HEK293 (cell line): Measurements from ENCODE around the gene HES7.

ENCODE experiments used
- GLIS2 ChIP-seq: fragments of 450-650 bp; formaldehyde crosslinking; IDR thresholded peaks from 2 replicates; pipeline ENCODE4 v1.5.1; 2016; ENCODE audit warnings: missing biosample characterization, missing genetic modification characterization
- HOXD13 ChIP-seq: sonication (generic); formaldehyde crosslinking; IDR thresholded peaks from 2 replicates; pipeline ENCODE4 v1.8.0; 2022; ENCODE audit warnings: missing genetic modification reagents, borderline replicate concordance
- KLF8 ChIP-seq: fragments of 450-650 bp; formaldehyde crosslinking; IDR thresholded peaks from 2 replicates; pipeline ENCODE4 v1.5.1; 2016; ENCODE audit warnings: missing biosample characterization, missing genetic modification characterization
- REPIN1 ChIP-seq: fragments of 450-650 bp; formaldehyde crosslinking; IDR thresholded peaks from 2 replicates; pipeline ENCODE4 v1.5.1; 2017; ENCODE audit warnings: missing biosample characterization, missing genetic modification characterization, low read depth
- SP7 ChIP-seq: fragments of 450-650 bp; formaldehyde crosslinking; IDR thresholded peaks from 2 replicates; pipeline ENCODE4 v1.5.1; 2016; ENCODE audit warnings: missing biosample characterization, missing genetic modification characterization
- YY2 ChIP-seq: fragments of 450-650 bp; formaldehyde crosslinking; IDR thresholded peaks from 2 replicates; pipeline ENCODE4 v1.5.1; 2016; ENCODE audit warnings: missing biosample characterization, missing genetic modification characterization
- ZBTB20 ChIP-seq: fragments of 450-650 bp; formaldehyde crosslinking; IDR thresholded peaks from 2 replicates; pipeline ENCODE4 v1.5.1; 2016; ENCODE audit warnings: missing biosample characterization, missing genetic modification characterization
- ZBTB7A ChIP-seq: fragments of 450-650 bp; formaldehyde crosslinking; IDR thresholded peaks from 2 replicates; pipeline ENCODE4 v1.5.1; 2016; ENCODE audit warnings: low read depth, missing biosample characterization, missing genetic modification characterization
- ZEB2 ChIP-seq: fragments of 450-650 bp; formaldehyde crosslinking; IDR thresholded peaks from 2 replicates; pipeline ENCODE4 v1.5.1; 2016; ENCODE audit warnings: missing biosample characterization, missing genetic modification characterization
- ZNF132 ChIP-seq: fragments of 450-650 bp; formaldehyde crosslinking; IDR thresholded peaks from 2 replicates; pipeline ENCODE4 v1.5.1; 2017; ENCODE audit warnings: missing biosample characterization, missing genetic modification characterization, borderline replicate concordance
- ZNF133 ChIP-seq: fragments of 450-650 bp; formaldehyde crosslinking; IDR thresholded peaks from 2 replicates; pipeline ENCODE4 v1.5.1; 2016; ENCODE audit warnings: missing biosample characterization, missing genetic modification characterization
- ZNF138 ChIP-seq: fragments of 450-650 bp; formaldehyde crosslinking; IDR thresholded peaks from 2 replicates; pipeline ENCODE4 v1.5.1; 2016; ENCODE audit warnings: missing biosample characterization, missing genetic modification characterization, borderline replicate concordance
- ZNF202 ChIP-seq: fragments of 450-650 bp; formaldehyde crosslinking; IDR thresholded peaks from 2 replicates; pipeline ENCODE4 v1.5.1; 2016; ENCODE audit warnings: missing biosample characterization, missing genetic modification characterization, borderline replicate concordance
- ZNF211 ChIP-seq: fragments of 450-650 bp; formaldehyde crosslinking; IDR thresholded peaks from 2 replicates; pipeline ENCODE4 v1.5.1; 2016; ENCODE audit warnings: low read depth, missing biosample characterization, missing genetic modification characterization
- ZNF302 ChIP-seq: fragments of 450-650 bp; formaldehyde crosslinking; IDR thresholded peaks from 2 replicates; pipeline ENCODE4 v1.5.1; 2016; ENCODE audit warnings: missing biosample characterization, missing genetic modification characterization, low read depth
- ZNF341 ChIP-seq: fragments of 450-650 bp; formaldehyde crosslinking; IDR thresholded peaks from 2 replicates; pipeline ENCODE4; 2016; ENCODE audit warnings: low read depth, missing biosample characterization, missing genetic modification characterization
- ZNF350 ChIP-seq: fragments of 450-650 bp; formaldehyde crosslinking; IDR thresholded peaks from 2 replicates; pipeline ENCODE4 v1.5.0; 2017; ENCODE audit warnings: missing biosample characterization, mild to moderate bottlenecking, missing genetic modification characterization
- ZNF366 ChIP-seq: fragments of 450-650 bp; formaldehyde crosslinking; conservative IDR thresholded peaks from 2 replicates; pipeline ENCODE4 v1.5.1; 2016; ENCODE audit warnings: missing biosample characterization, missing genetic modification characterization
- ZNF394 ChIP-seq: fragments of 450-650 bp; formaldehyde crosslinking; IDR thresholded peaks from 2 replicates; pipeline ENCODE4 v1.5.1; 2016; ENCODE audit warnings: missing biosample characterization, missing genetic modification characterization, mild to moderate bottlenecking, moderate library complexity, borderline replicate concordance
- ZNF433 ChIP-seq: fragments of 450-650 bp; formaldehyde crosslinking; IDR thresholded peaks from 2 replicates; pipeline ENCODE4 v1.5.1; 2016; ENCODE audit warnings: missing biosample characterization, missing genetic modification characterization, low read depth
- ZNF561 ChIP-seq: fragments of 450-650 bp; IDR thresholded peaks from 2 replicates; pipeline ENCODE4 v1.5.1; 2018; ENCODE audit warnings: missing biosample characterization, missing genetic modification characterization, borderline replicate concordance
- ZNF596 ChIP-seq: fragments of 450-650 bp; IDR thresholded peaks from 2 replicates; pipeline ENCODE4 v1.5.0; 2018; ENCODE audit warnings: missing biosample characterization, mild to moderate bottlenecking, missing genetic modification characterization, moderate library complexity
- ZNF626 ChIP-seq: fragments of 450-650 bp; sonication (Bioruptor Pico); formaldehyde crosslinking; IDR thresholded peaks from 2 replicates; pipeline ENCODE4 v1.5.1; 2018; ENCODE audit warnings: missing biosample characterization, missing genetic modification characterization, inconsistent platforms
- ZNF629 ChIP-seq: fragments of 450-650 bp; formaldehyde crosslinking; IDR thresholded peaks from 2 replicates; pipeline ENCODE4 v1.5.1; 2017; ENCODE audit warnings: missing biosample characterization, missing genetic modification characterization
- ZNF670 ChIP-seq: fragments of 450-650 bp; formaldehyde crosslinking; IDR thresholded peaks from 2 replicates; pipeline ENCODE4 v1.5.1; 2016; ENCODE audit warnings: missing biosample characterization, missing genetic modification characterization, low read depth
- ZNF785 ChIP-seq: fragments of 450-650 bp; formaldehyde crosslinking; IDR thresholded peaks from 2 replicates; pipeline ENCODE4 v1.5.1; 2016; ENCODE audit warnings: missing biosample characterization, missing genetic modification characterization
- ZNF792 ChIP-seq: fragments of 450-650 bp; formaldehyde crosslinking; IDR thresholded peaks from 2 replicates; pipeline ENCODE4 v1.5.1; 2016; ENCODE audit warnings: missing biosample characterization, missing genetic modification characterization
- TF ChIP-seq, protein P1 (sequence below): fragments of 450-650 bp; formaldehyde crosslinking; conservative IDR thresholded peaks from 2 replicates; pipeline ENCODE4 v1.5.1; 2016; ENCODE audit warnings: low read depth, missing biosample characterization, missing genetic modification characterization
- TF ChIP-seq, protein P2 (sequence below): fragments of 450-650 bp; formaldehyde crosslinking; IDR thresholded peaks from 2 replicates; pipeline ENCODE4 v1.5.1; 2016; ENCODE audit warnings: missing biosample characterization, missing genetic modification characterization
- TF ChIP-seq, protein P3 (sequence below): fragments of 450-650 bp; IDR thresholded peaks from 2 replicates; pipeline ENCODE4 v1.5.1; 2018; ENCODE audit warnings: missing biosample characterization, missing genetic modification characterization
- TF ChIP-seq, protein P4 (sequence below): fragments of 450-650 bp; formaldehyde crosslinking; IDR thresholded peaks from 2 replicates; pipeline ENCODE4 v1.5.1; 2016; ENCODE audit warnings: missing biosample characterization, missing genetic modification characterization

Gene HES7

DNA sequence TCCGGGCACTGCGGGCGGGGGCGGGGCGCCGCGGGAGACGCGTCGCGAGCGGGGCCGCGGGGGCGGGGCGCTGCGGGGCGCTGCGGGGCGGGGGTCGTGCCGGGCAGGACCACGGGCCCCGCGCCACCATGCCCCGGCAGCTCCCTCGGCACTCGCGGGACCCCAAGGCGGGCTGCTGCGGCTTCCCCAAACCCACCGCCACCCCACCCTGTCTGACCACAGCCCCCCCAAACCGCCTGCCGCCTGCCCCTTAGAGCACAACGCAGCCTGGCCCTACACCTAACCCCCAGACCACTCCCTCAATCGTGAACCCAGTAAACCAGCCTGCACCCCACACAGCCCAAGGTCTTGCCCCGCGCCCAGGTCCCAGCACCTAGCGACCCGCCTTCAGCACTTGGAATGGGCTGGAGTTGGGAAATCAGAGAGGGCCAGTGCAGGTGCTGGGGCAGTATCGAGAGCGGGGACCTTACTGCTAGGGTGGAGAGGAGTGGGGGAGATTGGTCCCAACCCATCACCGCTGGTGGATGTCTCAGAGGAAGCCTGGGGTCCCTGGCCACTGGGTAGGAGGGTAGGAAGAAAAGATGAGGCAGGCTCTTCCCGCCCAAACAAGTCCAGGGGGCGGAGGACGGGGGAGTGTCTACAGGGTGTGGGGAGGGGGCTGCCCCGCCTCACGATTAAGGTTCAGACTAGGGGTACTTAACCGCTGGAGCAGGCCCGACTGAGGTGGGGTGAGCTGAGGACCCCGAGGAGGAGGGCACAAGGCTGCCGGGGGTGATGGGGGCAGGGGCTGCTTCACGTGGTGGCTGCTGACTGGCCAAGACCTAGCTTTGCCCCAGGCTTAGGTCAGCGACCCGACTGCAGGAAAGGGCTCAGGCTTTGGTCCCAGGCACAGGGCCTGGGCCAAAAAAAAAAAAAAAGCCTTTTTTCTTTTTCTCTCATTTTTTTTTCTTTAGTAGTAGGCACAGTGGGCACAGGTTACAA is 39.4 kb upstream of the HES7 start (continued):
- TF ChIP-seq KLF8 (peak; percentile 86), ZNF626 (tag by site-specific recombination) (no peak), ZNF596 (tag by site-specific recombination) (no peak), ZNF133 (no peak), YY2 (tag by site-specific recombination) (no peak), ZNF350 (no peak), ZNF561 (no peak), ZNF394 (tag by site-specific recombination) (no peak), ZNF670 (tag by site-specific recombination) (no peak), ZNF302 (tag by site-specific recombination) (no peak), REPIN1 (tag by site-specific recombination) (no peak), GLIS2 (peak; percentile 67), ZEB2 (tag by site-specific recombination) (peak; percentile 15; the same call in 1 of the 2 replicates), ZNF433 (tag by site-specific recombination) (no peak), ZBTB20 (tag by site-specific recombination) (peak; percentile 38), SP7 (peak; percentile 21), ZNF629 (tag by site-specific recombination) (no peak), ZNF202 (tag by site-specific recombination) (no peak), ZNF138 (tag by site-specific recombination) (no peak), HOXD13 (no peak), ZNF785 (tag by site-specific recombination) (no peak), ZNF132 (no peak), ZNF211 (no peak), ZNF341 (peak; percentile 46), ZNF366 (tag by site-specific recombination) (no peak), ZBTB7A (tag by site-specific recombination) (peak; percentile 15; the same call in 1 of the 2 replicates), ZNF792 (no peak)
- TF ChIP-seq, protein P1, sequence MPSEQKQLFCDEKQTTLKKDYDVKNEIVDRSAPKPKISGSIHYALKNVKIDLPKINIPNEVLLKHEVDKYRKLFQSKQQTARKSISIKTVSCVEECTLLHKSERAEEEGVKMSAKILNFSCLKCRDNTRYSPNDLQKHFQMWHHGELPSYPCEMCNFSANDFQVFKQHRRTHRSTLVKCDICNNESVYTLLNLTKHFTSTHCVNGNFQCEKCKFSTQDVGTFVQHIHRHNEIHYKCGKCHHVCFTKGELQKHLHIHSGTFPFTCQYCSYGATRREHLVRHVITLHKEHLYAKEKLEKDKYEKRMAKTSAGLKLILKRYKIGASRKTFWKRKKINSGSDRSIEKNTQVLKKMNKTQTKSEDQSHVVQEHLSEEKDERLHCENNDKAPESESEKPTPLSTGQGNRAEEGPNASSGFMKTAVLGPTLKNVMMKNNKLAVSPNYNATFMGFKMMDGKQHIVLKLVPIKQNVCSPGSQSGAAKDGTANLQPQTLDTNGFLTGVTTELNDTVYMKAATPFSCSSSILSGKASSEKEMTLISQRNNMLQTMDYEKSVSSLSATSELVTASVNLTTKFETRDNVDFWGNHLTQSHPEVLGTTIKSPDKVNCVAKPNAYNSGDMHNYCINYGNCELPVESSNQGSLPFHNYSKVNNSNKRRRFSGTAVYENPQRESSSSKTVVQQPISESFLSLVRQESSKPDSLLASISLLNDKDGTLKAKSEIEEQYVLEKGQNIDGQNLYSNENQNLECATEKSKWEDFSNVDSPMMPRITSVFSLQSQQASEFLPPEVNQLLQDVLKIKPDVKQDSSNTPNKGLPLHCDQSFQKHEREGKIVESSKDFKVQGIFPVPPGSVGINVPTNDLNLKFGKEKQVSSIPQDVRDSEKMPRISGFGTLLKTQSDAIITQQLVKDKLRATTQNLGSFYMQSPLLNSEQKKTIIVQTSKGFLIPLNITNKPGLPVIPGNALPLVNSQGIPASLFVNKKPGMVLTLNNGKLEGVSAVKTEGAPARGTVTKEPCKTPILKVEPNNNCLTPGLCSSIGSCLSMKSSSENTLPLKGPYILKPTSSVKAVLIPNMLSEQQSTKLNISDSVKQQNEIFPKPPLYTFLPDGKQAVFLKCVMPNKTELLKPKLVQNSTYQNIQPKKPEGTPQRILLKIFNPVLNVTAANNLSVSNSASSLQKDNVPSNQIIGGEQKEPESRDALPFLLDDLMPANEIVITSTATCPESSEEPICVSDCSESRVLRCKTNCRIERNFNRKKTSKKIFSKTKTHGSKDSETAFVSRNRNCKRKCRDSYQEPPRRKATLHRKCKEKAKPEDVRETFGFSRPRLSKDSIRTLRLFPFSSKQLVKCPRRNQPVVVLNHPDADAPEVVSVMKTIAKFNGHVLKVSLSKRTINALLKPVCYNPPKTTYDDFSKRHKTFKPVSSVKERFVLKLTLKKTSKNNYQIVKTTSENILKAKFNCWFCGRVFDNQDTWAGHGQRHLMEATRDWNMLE (tag by site-specific recombination), result no peak
- TF ChIP-seq, protein P2, sequence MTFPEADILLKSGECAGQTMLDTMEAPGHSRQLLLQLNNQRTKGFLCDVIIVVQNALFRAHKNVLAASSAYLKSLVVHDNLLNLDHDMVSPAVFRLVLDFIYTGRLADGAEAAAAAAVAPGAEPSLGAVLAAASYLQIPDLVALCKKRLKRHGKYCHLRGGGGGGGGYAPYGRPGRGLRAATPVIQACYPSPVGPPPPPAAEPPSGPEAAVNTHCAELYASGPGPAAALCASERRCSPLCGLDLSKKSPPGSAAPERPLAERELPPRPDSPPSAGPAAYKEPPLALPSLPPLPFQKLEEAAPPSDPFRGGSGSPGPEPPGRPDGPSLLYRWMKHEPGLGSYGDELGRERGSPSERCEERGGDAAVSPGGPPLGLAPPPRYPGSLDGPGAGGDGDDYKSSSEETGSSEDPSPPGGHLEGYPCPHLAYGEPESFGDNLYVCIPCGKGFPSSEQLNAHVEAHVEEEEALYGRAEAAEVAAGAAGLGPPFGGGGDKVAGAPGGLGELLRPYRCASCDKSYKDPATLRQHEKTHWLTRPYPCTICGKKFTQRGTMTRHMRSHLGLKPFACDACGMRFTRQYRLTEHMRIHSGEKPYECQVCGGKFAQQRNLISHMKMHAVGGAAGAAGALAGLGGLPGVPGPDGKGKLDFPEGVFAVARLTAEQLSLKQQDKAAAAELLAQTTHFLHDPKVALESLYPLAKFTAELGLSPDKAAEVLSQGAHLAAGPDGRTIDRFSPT (tag by site-specific recombination), result no peak
- TF ChIP-seq, protein P3, sequence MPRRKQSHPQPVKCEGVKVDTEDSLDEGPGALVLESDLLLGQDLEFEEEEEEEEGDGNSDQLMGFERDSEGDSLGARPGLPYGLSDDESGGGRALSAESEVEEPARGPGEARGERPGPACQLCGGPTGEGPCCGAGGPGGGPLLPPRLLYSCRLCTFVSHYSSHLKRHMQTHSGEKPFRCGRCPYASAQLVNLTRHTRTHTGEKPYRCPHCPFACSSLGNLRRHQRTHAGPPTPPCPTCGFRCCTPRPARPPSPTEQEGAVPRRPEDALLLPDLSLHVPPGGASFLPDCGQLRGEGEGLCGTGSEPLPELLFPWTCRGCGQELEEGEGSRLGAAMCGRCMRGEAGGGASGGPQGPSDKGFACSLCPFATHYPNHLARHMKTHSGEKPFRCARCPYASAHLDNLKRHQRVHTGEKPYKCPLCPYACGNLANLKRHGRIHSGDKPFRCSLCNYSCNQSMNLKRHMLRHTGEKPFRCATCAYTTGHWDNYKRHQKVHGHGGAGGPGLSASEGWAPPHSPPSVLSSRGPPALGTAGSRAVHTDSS (tag by site-specific recombination), result no peak
- TF ChIP-seq, protein P4, sequence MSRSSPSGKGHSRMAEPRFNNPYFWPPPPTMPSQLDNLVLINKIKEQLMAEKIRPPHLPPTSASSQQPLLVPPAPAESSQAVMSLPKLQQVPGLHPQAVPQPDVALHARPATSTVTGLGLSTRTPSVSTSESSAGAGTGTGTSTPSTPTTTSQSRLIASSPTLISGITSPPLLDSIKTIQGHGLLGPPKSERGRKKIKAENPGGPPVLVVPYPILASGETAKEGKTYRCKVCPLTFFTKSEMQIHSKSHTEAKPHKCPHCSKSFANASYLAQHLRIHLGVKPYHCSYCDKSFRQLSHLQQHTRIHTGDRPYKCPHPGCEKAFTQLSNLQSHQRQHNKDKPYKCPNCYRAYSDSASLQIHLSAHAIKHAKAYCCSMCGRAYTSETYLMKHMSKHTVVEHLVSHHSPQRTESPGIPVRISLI (tag by site-specific recombination), result no peak
